NCI-H1105 treated with DMSO at 0.1 percent for 48 hours (cell line): Measurements from ENCODE around the gene ERC2.
"Not testable (repeated sequence)": the region's sequence is repeated elsewhere in the genome, so short reads cannot be mapped to it uniquely, and the experiment has no call there.

Source experiments
- DNase-seq: peaks from one replicate; lab custom pipeline; 2025; lab: John Stamatoyannopoulos, UW

The ERC2 gene

DNA sequence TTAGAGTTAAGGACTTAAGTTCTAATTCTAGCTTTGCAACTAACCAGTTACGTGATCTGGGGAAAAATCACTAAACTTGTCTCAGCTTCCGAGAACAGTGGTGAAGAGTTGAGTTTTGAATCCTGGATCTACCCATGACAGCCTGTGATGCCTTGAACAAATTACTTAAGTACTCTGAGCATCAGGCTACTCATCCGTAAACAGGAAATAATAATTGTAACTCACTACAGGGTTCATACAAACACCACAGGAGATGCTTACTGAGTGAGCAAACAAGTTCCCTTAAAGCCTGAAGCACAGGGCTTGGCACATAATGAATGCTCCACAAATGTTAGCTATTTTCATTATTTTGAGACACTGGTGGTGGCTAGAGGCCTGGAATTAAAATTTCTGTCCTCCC is 158.8 kb downstream of the ERC2 start:
- no peak for DNase-seq

DNA sequence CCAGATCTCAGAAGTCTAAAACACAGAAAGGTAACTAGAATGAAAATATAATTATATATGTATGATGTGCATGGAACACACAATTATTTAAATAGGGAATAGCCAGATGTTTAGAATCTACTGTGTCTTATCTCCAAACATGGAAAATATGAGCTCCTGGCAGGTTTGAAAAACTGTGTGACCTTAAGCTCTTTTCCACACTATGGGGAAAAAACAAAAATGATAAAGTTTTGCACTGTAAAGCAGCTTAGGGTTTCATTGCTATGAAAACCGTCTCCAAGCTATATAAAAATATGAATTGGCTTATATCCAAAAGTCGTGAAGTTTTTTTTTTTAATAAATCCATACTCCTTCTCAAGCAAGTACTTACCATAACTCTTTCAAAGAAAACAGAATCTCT is 159.8 kb downstream of the ERC2 start:
- DNase-seq, result no peak

DNA sequence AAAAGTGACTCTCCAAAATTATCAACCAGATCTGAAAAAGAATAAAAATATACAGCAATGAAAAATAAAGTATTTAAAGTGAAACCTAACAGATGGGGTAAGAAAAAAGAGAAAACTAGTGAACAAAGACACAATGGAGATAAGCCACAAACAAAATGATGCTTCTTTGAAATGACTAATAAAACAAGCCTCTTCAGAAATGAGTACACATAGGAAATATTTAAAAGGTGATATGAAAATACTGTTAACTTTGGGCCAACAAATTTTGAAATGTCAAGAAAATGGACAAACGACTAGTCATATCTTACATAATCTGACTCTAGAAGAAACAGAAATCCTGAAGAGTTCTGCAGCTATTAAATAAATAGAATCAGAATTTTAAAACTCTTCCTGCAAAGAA is 164.2 kb downstream of the ERC2 start:
- no peak for DNase-seq

DNA sequence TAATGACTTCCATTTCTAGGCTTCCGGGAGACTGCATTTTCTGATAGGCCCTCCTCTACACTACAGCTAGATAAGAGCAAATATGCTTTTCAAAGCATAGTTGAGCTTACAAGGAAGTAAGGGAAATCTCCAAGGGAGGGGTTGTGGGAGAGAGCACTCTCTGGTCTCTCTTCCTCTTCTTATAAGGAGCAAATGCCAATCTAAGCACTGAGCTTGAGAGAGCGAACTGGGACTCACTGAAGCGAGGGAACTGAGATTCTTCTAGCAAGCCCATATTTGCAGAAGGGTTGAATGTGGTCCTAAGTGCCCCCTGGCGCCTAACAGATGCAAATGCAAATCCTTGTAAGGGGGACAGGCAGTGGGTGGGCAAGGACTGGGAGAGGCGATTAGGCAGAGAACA is 164.8 kb downstream of the ERC2 start:
- no peak for DNase-seq

DNA sequence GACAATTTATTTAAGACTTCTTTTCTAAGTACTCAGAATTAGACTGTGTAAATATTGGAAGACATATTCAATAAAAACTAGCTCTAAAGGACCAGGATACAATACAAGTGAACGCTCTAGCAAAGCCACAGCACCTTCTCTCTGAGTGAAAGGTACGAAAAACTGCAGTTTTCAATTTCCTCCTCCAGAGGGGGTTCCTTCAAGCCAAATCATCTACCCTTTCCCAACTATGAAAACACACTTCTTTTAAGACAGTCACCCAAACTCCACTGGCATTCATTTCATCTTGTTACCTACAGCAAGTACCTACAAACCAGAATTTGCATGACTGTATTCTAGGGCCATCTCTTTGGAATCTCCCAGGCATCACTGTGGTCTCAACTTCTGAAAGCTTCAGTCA is 165.8 kb downstream of the ERC2 start:
- DNase-seq, result no peak

DNA sequence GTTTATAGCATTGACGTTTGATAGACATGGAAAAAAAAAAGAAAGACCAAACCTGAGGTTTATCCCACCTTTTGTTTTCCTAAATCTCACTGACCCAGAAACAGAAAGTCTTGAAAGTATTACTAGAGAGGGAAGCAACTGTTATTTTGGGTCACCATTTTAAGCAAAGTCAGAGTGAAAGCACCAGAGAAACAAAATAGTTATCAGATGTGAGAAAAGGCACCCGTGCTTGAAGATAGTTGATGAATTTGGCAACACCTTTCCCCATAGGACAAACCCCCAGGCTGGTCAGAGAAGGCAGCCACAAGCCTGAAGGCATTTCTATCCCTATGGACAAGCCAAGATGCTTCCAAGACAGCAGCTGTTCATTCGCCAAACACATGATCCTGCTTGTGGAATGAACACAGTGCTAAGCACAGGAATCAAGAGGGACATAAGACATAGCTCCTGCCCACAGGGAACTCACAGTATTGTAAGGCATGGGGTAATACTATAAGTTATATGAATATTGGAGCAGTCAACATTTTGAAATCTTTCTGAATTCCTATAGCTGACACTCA is 170.9 kb downstream of the ERC2 start:
- DNase-seq, result no peak

DNA sequence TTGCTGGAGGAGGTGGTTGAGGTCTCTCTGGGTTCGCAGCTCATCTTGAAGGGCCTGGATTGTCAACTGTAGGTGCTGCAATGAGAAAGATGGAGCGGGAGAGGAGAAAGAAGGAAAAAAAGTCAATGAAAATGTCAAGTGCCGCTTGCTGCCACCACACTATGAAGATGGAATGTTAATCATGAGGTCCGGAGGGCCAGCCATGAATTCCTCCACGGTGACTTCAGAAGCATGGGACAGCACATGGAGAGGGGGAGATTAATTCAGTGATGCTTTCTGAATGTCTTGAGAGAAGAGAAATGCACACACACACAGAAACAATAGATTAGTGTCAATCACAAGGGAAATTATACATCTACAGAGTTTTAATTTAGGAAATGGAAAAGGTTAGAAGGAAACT is 171.9 kb downstream of the ERC2 start:
- no peak for DNase-seq

DNA sequence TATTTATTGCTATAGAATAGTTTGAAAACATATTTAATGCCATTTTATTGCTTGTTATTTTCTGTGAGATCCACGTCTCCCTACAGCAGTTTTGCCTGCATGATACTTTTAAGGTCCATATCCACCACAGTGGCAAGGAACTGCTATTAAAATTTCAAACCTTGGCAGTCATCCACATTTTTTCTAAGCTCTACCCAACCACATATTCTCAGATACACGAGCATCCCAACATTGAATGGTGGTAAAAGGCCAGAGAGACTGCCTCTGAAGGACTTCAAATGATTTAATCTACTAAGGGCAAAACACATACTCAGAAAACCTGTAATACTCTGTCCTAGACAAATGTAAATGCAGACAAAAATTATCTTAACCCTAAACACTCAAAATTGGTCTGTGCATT is 173.1 kb downstream of the ERC2 start:
- no peak for DNase-seq

DNA sequence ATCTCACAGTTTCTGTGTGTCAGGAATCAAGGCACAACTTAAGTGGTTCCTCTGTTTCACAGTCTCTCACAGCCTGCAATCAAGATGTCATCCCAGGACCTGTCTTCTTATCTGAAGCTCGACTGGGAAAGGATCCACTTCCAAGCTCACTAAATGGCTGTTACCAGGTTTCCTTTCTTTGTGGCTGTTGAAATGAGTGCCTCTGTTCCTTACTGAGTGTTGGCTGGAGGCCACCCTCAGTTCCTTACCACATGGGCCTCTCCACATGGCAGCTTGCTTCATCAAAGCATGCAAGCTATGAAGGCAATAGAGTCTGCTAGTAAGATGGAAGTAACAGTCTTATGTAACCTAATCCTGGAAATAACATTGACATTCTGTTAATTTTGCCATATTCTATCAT is 174.0 kb downstream of the ERC2 start:
- DNase-seq, result no peak

DNA sequence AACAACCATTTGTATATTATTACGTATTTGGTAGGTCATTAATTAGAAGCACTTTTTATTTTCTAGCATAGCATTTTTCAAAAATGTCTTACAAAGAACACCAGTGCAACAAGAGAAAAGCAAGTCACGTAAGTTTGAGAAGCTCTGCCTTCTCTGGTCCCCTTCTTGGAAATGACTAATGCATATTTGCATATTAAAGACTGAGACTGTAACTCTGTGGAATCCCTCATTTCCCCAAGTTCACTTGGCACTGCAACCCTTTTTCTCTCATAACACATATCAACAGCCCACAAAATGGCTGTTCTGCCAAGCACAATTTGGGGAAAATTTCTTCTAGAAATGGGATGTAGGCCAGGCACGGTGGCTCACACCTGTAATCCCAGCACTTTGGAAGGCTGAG is 176.3 kb downstream of the ERC2 start:
- DNase-seq, result no peak

DNA sequence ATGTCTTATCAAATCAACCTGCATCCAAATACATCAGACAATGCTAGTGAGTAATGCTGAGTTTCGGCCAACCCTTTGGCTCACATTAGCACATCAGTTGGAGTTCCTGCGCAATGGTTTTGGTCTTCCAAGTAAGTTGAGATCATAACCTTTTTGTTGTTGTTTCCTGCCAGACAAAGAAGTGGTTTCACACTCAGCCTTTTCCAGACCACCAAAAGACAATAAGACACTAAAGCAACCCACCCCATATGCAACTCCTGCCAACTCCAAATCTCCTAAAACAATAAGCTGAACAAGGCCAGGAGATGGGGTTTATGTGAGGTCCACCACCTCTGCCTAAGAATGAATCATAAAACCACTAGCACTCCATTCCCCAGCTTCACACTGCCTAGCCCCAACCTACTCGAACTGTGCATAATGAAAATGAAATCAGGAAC is 177.0 kb downstream of the ERC2 start:
- no peak for DNase-seq

DNA sequence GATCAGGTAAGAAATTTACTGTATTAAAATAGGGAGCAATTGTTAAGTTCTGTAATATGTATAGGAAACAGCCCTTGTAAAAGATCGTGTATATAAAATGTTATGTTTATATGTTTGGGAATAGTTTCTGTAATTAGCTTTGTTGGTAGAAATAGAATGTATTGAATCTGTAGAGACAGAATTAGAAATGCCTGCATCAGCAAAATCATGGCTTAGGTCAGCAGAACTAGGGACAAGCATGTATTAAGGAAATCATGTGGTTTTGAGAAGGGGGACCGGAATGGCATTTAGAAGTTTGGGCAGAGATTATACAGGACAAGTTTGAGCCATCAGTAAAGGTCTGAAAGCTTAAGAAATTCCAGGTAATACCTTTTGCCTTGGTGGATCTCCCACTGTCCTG is 177.9 kb downstream of the ERC2 start:
- no peak for DNase-seq

DNA sequence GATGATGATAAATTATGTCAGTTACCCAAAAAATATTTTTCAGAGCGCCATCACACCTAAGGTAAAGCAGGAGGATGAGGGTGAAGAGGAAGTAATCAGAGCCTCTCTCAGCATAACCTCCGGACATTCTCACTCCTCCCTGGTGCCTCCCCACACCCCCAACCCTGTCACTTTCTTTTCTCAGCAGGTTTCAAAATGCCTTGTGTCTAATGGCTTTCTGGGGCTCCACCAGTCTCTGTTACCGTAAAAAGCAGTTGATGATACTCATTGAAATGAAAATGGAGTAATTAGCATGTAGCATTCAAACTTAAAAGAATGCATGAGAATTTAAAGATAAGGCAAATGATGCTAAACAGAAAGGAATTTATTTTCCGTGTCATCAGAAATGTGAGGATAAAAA is 180.0 kb downstream of the ERC2 start:
- DNase-seq, result no peak

DNA sequence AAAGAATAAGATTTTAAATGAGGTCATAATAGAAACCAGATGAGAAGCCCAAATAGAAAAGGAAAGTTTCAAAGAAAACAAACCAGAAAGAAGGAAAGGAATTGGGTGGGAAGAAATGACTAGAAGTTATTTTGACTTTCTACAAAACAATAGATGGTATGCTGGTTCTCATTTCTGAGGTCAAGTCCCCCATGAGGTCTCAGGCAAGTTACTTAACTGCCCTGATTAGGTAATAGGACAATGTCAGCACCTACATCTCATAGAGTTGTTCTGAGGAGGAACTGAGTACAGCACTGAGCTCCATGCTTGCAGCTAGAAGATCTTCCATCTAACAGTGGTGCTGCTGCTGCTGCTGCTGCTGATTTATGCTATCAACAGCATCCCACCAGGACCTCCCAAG is 185.9 kb downstream of the ERC2 start:
- DNase-seq, result no peak

DNA sequence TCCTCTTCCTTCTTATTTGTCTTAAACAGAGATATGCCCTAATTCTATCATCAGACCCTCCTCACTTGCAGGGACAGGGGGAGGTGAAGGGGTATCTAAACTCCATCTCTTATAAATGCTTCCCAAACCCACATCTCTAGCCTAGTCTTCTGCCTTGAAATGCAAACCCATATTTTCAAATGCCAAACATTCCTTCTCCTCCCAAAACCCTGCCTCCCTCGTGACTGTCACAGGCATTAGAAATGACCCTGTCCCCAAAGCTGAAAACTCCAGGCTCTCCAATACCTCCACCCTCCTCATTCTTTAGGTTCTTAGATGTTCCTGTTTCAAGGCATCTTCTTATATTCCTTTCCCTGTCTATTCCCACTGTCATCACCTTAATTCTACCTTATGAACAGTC is 191.0 kb downstream of the ERC2 start:
- no peak for DNase-seq

DNA sequence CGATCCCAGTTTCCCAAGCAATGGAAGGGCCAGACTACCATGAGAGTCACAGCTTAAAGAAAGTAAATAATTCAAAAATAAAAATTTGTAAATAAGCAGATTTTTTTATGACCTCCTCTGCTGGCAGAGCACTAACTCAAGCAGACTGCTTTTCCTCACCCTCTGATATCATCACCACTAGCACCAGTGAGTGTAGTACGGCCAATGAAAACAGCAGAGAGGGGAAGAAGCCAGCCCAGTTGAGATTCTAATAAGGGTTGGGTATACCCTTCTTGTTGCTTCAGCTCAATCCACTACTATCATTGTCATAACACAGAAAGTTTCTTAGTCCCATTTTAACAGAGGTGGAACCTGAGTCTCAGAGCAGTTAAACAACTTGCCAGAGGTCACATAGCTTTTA is 193.1 kb downstream of the ERC2 start:
- no peak for DNase-seq

DNA sequence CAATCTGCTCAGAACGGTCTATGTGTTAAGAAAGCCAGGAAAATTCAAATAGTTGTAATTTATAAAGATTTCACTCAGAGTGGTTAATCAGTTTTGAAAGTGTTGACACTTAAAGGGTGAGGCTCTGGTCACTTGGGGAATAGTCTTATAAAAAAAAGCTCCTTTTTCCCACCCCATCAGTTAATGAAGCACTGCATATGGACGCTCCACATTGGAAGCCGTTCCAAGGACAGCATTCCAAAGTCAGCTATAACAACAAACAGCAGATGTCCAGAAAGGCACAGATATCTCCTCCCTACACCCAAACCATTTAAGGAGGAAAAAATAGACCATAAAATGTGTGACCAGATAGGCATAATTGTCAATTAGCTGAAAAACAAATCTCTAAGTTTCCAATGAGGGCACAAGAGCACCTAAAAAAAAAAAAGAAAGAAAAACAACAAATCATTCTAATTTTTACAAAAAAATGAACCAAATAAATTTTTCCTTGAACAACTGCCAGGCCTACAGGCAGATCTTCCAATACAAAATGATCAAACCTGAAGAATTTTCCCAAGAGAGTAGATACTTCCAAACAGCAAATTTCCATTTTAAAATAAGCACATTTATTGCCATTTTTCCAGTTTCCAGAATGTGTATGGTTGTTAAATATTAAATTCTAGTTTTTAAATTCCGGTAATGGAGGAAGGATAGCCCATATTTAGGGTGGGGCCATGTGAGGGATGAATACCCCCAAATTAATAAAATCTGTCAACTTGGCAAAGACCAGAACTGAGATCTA is 198.3 kb downstream of the ERC2 start:
- no peak for DNase-seq

DNA sequence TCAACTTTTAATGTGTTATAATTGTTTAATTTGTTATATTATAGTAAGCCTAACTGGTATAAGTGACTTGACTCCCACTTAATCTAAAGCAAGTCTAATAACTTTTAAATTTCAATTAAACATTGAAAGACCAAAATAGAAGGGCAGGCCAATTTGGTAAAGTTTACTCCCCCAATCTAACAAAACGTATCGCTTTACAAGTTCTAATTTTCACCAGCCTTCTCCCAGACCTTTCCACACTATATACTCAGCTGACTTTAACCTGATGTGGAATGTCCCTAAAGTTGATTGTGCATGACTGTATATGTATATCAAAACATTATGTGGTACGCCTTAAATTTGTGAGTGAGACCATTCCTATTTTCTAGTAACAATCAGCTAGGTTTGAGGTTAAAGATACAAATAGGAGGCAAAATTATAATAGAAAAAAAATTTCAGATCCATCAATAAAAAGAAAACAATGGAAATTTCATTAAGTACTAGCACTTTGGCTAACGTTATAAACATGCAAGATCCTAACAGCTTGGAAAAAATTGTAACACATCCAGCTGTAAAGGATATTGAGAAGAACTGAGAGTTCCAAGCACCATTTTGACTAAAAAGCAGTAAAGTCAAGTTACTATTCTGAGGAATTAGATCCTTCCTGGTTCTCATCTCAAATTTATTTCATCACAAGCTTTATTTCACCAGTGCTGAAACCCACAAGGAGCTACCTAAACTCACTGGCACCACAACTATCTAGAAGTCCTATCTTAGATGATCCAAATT is 199.5 kb downstream of the ERC2 start:
- DNase-seq, result no peak

DNA sequence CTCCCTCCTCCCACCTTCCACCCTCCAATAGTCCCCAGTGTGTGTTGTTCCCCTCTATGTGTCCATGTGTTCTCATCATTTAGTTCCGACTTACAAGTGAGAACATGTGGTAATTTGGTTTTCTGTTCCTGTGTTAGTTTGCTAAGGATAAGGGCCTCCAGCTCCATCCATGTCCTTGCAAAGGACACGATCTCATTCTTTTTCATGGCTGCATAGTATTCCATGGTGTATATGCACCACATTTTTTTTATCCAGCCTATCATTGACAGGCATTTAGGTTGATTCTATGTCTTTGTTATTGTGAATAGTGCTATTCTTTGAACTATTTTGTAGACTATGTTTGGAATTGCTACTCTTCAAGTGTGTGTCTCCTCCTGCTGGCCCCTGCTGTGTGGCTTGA is 206.4 kb downstream of the ERC2 start:
- DNase-seq, result not testable (repeated sequence)

DNA sequence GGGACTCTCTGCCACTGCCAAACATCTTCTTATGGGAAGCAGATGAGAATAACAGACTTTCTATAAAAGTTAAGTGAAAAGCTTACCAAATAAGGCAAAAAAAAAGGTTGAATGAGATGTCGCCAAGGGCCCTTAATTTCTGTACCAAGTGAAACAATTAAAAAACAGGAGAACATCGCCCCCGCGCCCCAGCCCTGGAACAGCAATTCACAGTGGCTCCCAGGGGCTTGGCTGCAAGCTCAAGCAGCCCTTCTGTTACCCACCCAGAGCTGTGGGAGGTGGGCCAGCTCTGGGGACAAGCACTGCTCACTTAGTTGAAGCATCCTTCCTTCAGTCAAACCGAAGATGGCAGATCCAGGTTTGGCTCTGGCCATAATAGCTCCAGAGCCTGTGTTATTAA is 208.0 kb downstream of the ERC2 start:
- DNase-seq, result no peak

DNA sequence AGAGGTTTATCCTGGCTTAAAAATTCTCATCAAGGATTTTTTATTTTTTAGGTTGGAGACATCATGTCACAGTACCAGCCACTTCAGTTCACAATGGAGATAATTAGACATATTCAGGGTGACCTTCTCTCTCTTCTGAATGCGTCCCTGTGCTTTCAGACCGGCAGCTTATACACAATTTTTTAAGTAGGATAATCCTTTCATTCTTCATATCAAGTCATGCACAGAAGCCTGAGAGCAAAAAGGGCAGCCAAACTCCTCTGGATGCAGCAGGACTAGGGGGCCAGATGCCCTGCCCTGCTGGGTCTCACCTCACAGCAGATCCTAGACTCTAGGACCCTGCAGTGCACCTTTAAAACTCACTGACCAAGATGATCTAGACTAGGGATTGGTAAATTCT is 210.4 kb downstream of the ERC2 start:
- no peak for DNase-seq

DNA sequence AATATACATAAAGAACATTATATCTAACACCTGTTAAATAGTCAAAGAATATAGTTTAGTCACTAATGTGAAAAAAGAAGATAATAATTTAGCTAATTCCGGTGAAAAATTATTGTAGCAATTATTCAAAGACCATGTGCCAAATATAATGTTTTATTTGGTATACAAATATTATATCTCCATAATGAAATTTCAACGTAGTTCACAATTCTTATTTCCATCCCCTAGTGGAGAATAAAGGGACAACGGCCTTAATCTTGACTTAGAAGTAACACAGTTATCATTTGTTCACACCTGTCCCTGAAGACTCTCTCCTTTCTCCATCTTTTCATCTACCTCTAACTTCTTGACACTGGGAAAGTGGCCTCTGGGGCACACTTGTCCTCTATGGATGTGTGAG is 213.4 kb downstream of the ERC2 start:
- DNase-seq, result no peak

DNA sequence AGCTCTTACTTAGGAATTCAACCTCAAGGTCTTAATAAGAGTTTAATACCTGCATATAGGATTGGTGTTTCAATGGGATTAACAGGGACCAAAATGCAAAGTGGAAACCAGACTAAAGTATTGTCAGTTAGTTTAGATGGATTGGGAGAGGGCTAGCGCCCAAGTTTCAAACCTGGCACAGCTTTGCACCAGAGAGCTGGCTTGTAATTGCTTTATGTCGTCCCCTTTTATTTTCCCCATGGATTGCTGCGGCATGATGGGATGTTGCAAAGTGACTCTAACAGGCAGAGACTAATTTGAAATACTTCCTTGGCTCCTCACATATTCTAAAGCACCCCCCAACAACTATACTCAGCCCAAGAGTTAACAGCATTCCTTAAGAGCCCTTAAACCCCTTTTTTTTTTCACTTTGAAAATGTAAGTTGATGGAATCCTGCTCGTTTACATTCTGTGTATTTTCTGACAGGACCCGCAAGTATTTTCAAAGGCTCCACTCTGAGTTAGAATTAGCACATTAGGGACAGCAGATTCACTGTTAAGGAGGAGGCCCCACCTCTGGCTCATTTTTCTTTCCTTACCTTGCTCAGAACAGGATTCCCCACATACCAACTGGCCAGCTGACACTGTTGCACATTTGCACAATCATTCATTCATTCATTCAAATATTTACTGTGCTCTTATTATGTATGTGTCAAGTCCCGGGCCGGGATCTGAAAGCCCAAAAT is 214.2 kb downstream of the ERC2 start:
- DNase-seq, result no peak
